GM18499 (cell line): ENCODE measurements around the gene CACNG1.
A peak's percentile ranks its signal among the peaks of the same experiment; 100 is the strongest.
"Not testable (repeated sequence)": the region's sequence is repeated elsewhere in the genome, so short reads cannot be mapped to it uniquely, and the experiment has no call there.

Experiments used
- ATAC-seq: cut with Tn5 transposase; IDR thresholded peaks from one replicate; pipeline ENCODE4 v1.9.1; 2021; ENCODE audit warnings: moderate number of reproducible peaks; ENCODE audit not compliant: insufficient read depth, unreplicated experiment

CACNG1 gene

DNA sequence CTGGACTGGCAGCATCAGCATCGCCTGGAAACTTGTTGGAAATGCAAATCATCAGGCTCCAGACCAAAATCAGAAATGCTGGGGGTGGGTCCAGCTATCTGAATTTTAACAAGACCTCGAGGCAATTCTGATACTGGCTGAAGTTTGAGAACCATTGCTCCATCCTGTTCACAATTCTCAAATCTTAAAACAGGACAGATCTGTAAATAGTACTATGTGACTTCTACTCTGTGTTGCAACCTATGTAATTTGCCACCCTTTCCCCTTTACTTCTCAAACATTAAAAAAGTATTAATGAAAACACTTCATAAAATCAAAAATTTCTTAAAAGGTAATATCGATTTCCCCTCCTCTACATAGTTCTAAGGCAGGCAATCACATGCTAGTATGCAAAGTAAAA, 28.5 kb downstream of the CACNG1 start:
- no peak for ATAC-seq

DNA sequence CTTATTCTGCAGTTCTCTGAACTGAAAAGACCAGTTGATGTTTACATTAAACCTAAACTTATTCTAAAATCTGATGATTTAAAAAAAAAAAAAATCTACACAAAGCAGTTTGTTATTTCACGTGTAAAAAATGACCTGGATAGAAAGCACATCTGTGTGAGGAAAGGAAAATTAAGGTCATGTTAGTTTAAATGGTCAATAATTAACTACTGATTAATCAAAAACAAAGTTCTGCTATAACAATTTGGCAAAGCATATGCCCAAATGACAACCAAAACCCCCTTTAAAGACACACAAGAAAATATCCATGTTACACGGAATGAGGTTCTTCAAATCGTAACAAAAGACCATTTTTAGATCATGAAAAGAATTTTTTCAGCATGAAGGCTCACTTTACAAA, 30.4 kb downstream of the CACNG1 start:
- no peak for ATAC-seq

DNA sequence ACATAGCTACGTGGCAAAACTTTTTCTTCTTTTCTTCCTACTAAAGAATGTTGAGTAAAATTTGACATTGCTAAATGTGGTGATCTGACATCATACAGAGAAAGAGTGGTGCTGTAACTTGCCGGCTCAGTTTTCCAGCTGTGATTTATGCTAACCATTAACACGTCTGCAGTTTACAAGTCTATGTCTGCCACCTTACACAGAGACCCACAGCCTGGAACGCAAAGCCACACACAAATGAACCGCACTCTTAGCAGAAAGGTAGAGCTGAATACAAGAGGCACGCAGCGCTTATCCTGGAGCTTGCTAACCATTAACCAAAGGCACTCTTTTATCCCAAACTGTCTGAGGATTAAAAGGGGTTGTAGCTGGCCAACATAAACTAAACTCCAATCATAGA, 31.9 kb downstream of the CACNG1 start:
- ATAC-seq = no peak

DNA sequence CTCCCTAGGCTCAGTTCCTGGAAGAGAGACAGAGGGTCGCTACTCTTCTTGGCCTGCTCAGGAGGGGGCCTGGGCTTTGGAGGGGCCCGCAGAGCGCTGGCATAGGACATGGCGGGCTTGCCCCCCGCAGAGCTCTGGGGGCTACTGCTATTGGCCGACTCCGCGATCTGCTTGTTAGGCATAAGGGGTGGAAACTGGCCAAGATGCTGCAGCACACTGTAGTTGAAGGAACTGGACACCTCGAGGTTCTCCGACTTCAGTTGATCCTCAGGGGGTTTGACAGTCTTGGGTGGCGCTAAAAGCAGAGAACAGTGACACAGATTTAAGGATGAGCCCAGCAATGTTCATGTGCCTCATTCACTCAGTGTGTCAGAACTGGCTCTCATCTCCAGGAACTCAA, 33.9 kb downstream of the CACNG1 start:
- no peak for ATAC-seq

DNA sequence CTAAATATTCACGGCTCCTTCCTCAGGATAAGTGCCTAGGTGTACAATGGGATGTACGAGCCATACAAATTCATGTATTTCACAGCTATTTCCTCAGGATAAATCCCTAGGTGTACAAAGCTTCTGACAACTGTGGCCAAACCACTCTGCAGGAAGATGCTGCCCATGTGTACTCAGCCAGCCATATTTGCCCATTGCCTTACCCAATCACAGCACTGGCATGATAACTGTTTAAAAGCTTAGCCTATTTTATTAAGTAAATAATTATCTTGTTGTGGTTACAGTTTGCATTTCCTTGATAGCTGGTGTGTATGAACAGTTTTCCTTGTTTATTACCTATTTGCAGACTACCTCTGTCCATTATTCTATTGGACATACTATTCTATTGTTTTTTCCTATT, 35.1 kb downstream of the CACNG1 start:
- no peak for ATAC-seq

DNA sequence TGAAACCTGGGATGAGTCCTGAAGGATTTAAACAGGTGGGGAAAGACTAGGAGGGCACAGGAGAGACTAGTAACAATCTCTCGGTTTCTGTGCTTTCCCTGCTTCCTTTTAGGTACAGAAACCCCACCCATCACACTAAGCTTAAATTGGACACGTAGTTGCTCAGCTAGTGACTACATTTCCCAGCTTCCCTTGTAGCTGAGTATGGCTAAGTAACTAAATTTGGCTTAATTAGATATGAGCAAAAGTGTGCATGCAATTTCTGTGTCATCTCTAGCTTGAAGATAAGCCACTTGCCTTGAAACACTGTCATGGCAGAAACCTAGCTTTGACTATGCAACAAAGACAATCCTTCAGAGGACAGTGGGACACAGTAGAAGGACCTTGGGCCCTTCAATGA, 36.5 kb downstream of the CACNG1 start:
- ATAC-seq = no peak

DNA sequence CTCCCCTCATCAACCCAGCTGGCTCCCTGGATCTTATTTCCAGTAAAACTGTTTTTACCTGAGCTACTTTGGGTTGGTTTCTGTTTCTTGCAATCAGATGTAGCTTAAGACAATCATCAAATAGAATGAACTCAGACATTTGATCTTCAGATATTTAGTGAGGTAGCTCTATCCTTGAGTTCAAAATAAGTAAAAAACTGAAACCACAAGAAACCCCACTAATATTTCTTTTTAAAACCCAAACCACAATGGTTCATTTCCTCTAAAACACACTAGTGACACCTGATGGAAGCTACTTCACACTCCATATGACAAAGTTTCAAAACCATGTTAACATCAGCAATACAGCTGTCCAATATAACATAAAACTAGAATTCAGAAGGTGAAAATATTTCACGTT, 37.8 kb downstream of the CACNG1 start:
- ATAC-seq = peak; percentile 74

DNA sequence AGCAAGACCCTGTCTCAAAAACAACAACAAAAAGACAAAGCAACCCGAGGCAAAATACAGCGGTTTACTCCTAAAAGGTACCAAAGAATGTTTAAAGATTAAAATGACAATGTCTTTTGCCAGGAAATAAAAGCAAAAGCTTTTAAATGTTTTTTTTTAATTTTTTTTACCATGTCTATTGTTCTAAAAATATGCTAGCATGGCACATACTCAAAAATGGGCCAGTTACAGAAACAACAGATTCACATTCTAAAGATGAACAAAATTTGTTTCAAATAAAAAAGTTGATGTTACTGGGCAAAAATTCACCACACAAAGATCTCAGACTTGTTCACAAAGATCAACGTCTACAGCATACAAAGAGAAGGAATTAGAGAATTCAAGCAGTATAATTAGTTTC, 41.1 kb downstream of the CACNG1 start:
- no peak for ATAC-seq

DNA sequence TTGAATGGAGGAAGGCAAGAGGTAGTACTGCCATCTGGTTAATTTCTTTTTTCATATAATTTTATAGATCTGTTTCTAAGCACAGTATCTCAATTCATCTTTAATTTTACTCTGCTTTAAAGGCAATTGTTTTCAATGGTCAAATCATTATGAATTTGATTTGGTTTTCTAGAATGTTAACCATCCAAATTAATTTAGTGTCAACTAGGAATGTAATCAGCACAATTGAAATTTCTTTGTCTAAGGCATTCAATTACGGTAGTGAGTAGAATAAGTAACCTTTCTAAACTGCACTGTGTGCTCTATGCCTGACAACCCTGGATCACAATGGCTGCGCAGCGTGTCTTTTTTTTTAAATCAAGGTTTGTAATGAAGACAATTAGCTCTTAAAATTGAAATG, 44.3 kb downstream of the CACNG1 start:
- no peak for ATAC-seq

DNA sequence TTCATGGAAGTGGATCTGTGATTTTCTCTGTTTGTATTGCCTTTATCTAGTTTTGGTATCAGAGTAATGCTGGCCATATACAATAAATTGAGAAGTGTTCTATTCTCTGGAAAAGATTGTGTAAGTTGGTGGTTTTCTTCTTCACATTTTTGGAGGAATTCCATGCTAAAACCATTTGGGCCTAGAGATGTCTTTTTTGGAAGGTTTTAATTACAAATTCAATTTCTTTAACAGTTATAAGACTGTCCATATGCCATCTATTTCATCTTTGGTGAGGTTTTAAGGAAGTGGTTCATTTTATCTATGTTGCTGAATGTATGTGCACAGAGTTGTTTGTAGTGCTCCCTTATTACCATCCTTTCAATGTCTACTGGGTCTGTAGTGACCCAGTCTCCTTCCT, 46.0 kb downstream of the CACNG1 start:
- ATAC-seq = no peak

DNA sequence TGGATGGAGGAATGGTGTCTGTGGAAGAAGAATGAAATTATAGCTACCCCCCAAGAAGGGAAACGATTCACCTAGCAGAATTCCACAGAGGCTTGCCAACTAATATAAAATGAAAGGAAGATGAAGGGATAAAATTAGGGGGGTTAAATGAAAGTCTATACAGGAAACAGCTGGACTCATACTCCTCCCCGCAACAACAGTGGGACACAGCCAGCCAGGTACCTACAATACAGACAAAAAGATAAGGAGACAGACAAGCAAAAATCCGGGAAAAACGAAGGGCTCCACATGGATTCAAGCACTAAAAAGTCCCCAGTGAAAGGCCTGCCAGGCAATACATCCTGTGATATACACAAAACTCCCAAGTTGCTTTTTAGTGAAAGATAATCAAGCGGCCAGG, 47.9 kb downstream of the CACNG1 start:
- ATAC-seq = no peak

DNA sequence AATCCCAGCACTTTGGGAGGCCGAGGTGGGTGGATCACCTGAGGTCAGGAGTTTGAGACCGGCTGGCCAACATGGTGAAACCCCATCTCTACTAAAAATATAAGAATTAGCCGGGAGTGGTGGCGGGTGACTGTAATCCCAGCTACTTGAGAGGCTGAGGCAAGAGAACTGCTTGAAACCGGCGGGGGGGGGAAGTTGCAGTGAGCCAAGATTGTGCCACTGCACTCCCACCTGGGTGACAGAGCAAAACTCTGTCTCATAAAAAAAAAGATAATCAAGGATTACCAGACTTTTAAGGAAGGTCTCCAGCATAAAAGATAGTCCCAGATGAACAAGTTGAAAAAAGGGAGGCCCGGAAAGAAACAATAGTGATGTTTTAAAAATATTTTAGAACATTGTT, 48.4 kb downstream of the CACNG1 start:
- ATAC-seq = not testable (repeated sequence)

DNA sequence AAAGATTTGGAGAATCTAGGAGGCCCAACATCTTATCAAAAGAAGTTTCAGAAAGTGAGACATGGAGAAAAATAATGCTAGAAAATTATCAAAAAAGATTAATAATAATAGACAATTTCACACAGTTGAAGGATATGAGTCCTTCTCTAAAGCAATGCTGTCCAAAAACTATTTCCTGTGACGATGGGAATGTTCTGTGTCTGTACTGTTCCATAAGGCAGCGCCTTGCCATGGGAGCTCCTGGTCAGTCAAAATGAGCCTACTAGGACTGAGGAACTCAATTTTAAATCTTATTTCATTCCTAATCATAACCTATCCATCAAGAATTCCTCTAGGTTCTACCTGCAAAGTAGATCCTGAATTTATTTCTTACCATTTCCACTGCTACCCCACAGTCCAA, 49.0 kb downstream of the CACNG1 start:
- ATAC-seq = no peak

DNA sequence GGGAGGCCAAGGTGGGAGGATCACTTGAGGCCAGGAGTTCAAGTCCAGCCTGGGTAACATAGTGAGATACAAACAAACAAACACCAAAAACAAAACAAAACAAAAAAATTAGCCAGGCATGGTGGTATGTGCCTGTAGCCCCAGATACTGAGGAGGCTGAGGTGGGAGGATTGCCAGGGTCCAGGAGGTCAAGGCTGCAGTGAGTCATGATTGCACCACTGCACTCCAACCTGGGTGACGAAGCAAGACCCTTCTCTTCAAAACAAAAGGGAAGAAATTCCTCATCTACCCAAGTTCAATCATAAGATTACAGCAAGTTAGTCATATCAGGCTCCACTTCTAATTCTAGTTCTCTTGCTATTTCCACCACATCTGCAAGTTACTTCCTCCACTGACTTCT, 50.9 kb downstream of the CACNG1 start:
- not testable (repeated sequence) for ATAC-seq

DNA sequence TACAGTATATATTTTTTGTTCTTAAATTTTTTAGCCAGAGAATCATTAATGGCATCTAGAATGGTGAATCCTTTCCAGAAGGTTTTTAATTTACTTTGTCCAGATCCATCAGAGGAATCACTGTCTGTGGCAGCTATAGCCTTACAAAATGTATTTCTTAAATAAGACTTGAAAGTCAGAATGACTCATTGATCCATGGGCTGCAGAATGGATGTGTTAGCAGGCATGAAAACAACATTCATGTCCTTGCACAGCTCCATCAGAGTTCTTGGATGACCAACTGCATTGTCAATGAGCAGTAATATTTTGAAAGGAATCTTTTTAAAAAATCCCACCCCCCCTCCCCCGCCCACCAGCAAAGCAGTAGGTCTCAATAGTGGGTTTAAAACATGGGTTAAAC, 51.4 kb downstream of the CACNG1 start:
- ATAC-seq = no peak

DNA sequence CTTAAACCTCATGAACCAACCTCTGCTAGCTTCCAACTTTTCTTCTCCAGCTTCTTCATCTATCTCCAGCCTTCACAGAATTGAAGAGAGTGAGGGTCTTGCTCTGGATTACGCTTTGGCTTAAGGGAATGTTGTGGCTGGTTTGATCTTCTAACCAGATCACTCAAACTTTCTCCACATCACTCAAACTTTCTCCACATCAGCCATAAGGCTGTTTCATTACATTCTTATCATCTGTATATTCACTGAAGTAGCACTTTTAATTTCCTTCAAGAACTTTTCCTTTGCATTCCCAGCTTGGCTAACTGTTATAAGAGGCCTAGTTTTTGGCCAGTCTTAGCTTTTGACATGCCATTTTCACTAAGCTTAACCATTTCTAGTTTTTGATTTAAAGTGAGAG, 52.3 kb downstream of the CACNG1 start:
- no peak for ATAC-seq

DNA sequence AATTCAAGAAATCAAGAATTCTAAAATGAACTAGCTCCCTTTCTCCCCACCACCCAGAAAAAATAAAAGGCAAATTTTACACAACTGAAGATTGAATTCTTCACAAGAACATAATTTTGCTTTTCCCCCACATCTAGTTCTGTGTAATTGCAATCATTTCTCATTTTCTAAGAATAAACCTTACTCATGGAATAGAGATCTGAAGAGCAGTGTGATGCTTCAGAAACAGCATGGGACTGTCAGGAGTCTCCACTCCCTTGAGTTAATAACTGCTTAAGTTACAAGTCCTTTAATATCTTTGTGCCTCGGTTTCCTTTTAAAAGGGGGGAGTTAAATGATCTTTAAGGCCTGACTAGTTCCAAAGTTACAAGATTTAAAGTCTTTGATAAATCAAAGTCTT, 53.7 kb downstream of the CACNG1 start:
- ATAC-seq = no peak

DNA sequence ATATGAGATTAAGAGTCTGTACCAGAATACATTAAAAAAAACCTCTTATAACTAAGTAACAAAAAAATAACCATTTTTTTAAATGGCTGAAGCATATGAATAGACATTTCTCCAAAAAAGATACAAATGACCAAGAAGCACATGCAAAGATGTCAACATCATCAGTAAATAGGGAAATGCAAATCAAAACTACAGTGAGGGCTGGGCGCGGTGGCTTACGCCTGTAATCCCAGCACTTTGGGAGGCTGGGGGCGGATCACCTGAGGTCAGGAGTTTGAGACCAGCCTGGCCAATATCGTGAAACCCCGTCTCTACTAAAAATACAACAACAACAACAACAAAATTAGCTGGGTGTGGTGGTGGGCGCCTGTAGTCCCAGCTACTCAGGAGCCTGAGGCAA, 60.3 kb downstream of the CACNG1 start:
- ATAC-seq = not testable (repeated sequence)

DNA sequence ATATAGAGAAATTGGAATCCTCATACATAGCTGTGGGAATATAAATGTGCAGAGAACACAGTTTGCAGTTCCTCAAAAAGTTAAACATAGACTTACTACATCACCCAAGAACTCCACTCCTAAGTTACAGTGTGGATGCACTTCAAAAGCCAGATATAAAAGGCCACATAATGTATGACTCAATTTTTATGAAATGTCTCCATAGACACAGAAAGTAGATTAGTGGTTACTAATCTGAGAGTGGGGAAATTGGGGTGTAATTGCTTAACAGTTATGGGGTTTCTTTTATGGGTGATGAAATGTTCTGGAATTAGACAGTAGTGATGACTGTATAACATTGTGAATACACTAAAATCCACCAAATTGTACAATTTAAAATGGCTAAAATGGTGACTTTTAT, 60.9 kb downstream of the CACNG1 start:
- ATAC-seq = no peak
